Hepatocyte (in vitro differentiated cells): ENCODE data around the gene TFF1.

ENCODE experiments used
- EZH2 ChIP-seq: fragments of 200-600 bp; sonication (generic); IDR thresholded peaks from 2 replicates; pipeline ENCODE4 v1.6.1; 2016; ENCODE audit warnings: antibody characterized with exemption, mild to moderate bottlenecking, borderline replicate concordance
- EZH2phosphoT487 ChIP-seq: fragments of 200-600 bp; sonication (generic); IDR thresholded peaks from one replicate; pipeline ENCODE4 v1.6.1; 2018; ENCODE audit warnings: antibody characterized with exemption, mild to moderate bottlenecking, low read depth, moderate library complexity; ENCODE audit not compliant: unreplicated experiment, severe bottlenecking
- TF ChIP-seq, protein P1 (sequence below): fragments of 200-600 bp; sonication (generic); IDR thresholded peaks from 2 replicates; pipeline ENCODE4 v1.5.1; 2016; ENCODE audit warnings: antibody characterized with exemption, mild to moderate bottlenecking; ENCODE audit not compliant: poor library complexity

DNA sequence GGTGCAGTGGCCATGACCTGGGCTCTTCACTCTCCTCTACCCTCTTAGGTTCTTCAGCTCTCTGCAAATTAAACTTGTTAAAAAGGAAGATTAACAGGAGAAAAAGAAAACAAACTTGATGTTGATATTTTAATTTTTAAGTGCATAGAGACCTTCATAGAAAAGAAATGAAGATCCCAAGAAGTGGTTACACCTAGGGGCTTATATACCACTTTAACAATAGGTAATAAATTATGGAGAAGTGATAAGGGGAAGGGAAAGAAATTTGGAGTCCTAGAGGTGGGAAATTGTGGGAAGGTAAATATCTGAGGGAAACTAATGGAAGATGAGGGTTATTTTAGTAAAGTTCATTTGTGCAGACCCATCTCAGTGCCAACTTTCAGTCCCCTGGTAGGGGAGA is 34.7 kb downstream of the TFF1 start:
- TF ChIP-seq EZH2phosphoT487 (no peak), EZH2 (no peak)
- TF ChIP-seq, protein P1, sequence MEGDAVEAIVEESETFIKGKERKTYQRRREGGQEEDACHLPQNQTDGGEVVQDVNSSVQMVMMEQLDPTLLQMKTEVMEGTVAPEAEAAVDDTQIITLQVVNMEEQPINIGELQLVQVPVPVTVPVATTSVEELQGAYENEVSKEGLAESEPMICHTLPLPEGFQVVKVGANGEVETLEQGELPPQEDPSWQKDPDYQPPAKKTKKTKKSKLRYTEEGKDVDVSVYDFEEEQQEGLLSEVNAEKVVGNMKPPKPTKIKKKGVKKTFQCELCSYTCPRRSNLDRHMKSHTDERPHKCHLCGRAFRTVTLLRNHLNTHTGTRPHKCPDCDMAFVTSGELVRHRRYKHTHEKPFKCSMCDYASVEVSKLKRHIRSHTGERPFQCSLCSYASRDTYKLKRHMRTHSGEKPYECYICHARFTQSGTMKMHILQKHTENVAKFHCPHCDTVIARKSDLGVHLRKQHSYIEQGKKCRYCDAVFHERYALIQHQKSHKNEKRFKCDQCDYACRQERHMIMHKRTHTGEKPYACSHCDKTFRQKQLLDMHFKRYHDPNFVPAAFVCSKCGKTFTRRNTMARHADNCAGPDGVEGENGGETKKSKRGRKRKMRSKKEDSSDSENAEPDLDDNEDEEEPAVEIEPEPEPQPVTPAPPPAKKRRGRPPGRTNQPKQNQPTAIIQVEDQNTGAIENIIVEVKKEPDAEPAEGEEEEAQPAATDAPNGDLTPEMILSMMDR: no peak
